Hair follicular keratinocyte (primary cell): ENCODE results near the gene ARR3. TPM values are rescaled to one million over a fixed set of nuclear protein-coding genes. Genes with fewer than 3 reads are reported as not detected.

Source experiments
- total RNA-seq: library from RNA; depleted of rRNA; stranded (reverse); fragments of >200 nt; gene quantifications from 2 replicates; pipeline ENCODE4 v1.2.3, GENCODE V29; 2015

ARR3 gene
- not detected in 2 replicates for total RNA-seq

GRCh38 chrX:70268034-70268433 is at the start of gene ARR3:
ARR3 (plus strand) TSS chrX:70268334; CDS start chrX:70269386, 1,052 bp downstream.

DNA sequence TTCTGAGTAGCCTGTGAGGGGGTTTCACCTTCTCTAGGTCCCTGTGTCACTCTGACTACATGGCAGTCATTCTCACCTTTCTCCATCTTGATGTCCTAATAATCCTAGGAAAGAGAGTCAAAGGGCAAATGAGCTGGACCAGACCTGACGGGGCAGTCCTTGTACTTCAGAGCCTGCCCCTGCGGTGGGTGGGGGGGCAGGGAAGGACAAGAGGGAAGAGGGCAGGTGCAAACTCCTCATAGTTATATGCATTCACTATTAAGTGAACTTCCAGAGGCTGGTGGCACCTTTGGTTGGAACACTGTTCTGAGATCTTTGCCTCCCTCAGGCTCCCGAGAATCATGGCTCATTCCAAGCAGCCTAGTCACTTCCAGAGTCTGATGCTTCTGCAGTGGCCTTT is 33.8 kb upstream of the ARR3 start, which contains the start of gene AWAT1:
Gene AWAT1, plus strand, starts transcription at position 301 of the 400 bp plus-strand sequence. Its CDS starts 41 bp downstream, at position 342.

GRCh38 chrX:70260104-70260503 is 8.0 kb upstream of the ARR3 start, which contains the start of gene P2RY4:
P2RY4 (minus strand) TSS chrX:70260204; CDS start chrX:70259624, 580 bp downstream.

DNA sequence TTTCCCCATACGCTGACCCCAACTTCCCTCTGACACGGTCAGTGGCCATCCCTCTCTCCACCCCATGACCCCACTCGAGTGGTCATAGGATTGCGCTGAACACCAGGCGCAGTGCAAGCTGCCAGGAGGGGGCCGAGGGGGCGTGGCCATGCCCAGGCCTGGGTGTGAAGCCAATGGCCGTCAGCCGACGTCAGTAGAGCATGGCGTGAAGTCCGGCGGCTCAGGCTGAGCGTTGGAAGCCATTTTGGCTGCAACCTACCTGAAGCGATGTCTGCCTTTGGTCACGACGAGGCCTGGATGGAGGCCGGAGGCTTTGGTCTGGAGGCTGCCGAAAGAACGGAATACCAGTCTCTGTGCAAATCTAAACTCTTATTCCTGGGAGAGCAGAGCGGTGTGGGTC is 13.8 kb downstream of the ARR3 start, which contains the start of gene RAB41:
Gene RAB41, plus strand, starts transcription at position 222 of the 400 bp plus-strand sequence. Its CDS starts 46 bp downstream, at position 268.

DNA sequence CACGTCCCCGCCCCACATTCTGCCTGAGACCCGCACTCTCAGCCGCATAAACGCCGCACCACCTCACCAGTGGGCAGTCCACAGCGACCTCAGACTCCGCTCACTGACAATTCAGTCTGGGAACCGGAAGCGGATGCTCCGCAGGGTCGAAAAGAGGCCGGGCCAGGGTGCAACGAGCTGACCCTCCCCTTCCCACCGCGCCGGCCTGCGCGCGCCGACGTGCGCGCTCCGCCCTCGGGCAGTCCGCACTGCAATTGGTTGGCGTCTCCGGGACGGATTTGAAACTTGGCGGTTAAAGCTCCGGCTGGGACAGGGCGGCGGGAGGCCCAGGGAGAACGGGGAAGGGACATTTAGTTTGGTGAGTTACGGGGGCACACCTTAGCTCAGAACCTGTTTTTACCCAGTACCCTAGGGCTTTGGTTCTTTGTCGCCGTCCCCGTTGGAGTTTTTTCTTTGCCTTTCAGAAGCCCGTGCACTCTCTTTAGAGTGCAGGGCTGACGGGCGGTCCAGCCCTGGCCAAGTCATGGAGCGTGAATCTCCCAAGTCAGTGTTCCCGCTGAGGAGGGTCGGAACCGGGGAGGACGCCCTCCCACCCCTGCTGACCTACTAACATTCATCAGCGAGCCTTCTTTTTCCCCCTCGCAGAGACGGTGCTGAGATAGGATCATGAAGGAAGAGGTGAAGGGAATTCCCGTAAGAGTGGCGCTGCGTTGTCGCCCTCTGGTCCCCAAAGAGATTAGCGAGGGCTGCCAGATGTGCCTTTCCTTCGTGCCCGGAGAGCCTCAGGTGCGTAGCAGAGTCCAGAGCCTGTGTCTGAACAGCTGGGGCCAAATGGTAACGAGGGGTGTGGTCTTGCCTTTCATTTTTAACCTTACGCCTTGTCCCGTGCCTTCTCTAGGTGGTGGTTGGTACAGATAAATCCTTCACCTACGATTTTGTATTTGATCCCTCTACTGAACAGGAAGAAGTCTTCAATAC is 21.9 kb downstream of the ARR3 start, which contains the start of the genes KIF4A and PDZD11:
Gene KIF4A, plus strand, starts transcription at position 312 of the 978 bp plus-strand sequence. Its CDS starts 355 bp downstream, at position 667.
Gene PDZD11, minus strand, starts transcription at position 135 of the 978 bp plus-strand sequence. CDS start 586 bp downstream, outside the sequence.

Other genes starting within 250 kb of the ARR3 start
- not detected in 2 replicates for gene AWAT2, start 218.4 kb upstream of the ARR3 start, total RNA-seq
- not detected in 2 replicates for gene OTUD6A, start 205.9 kb upstream of the ARR3 start, total RNA-seq
- 44.5 and 56.5 TPM in 2 replicates for gene IGBP1, start 134.9 kb upstream of the ARR3 start, total RNA-seq
- not detected in 2 replicates for gene DGAT2L6, start 90.9 kb upstream of the ARR3 start, total RNA-seq
- gene AWAT1, start 33.7 kb upstream of the ARR3 start, total RNA-seq = not detected in 2 replicates
- gene P2RY4, start 8.1 kb upstream of the ARR3 start, total RNA-seq = not detected in 2 replicates
- gene RAB41, start 13.8 kb downstream of the ARR3 start, total RNA-seq = not detected in 2 replicates
- 59.8 and 76.5 TPM in 2 replicates for gene PDZD11, start 21.6 kb downstream of the ARR3 start, total RNA-seq
- 5.2 and 12.3 TPM in 2 replicates for gene KIF4A, start 21.8 kb downstream of the ARR3 start, total RNA-seq
- gene GDPD2, start 155.0 kb downstream of the ARR3 start, total RNA-seq = 0.34 TPM in 1 of 2 replicates, not detected in the other
- 8.6 and 9.4 TPM in 2 replicates for gene DLG3, start 176.5 kb downstream of the ARR3 start, total RNA-seq